Esophagus muscularis mucosa (tissue), 4 donors: ENCODE measurements around the gene SPECC1. TPM values are rescaled to one million over a fixed set of nuclear protein-coding genes. Genes with fewer than 3 reads are reported as not detected.
A peak's percentile ranks its signal among the peaks of the same experiment; 100 is the strongest.
"Not testable (repeated sequence)": the region's sequence is repeated elsewhere in the genome, so short reads cannot be mapped to it uniquely, and the experiment has no call there.

ENCODE experiments used
- DNase-seq: peaks from one replicate; pipeline ENCODE4 v3.0.0-alpha.2; 2017; ENCODE audit errors: extremely low spot score
- H3K27ac ChIP-seq, 4 donors: fragments of 200-600 bp; sonication (generic); replicated peaks in 1 of 4; 1 replicate in 3 of 4; 2 replicates in 1 of 4; pipeline ENCODE4 v1.5.1; 2016 to 2019; ENCODE audit warnings: mild to moderate bottlenecking in 1 of 4
- H3K27me3 ChIP-seq, 4 donors: fragments of 200-600 bp; sonication (generic); one replicate each; pipeline versions ENCODE4 v1.5.1 to v1.6.0; 2016 to 2019
- H3K36me3 ChIP-seq, 4 donors: fragments of 200-600 bp; sonication (generic); one replicate each; pipeline ENCODE4 v1.5.1; 2016 to 2019
- H3K4me1 ChIP-seq, 4 donors: fragments of 200-600 bp; sonication (generic); one replicate each; pipeline ENCODE4 v1.5.1; 2016 to 2019
- H3K4me3 ChIP-seq, 4 donors: fragments of 200-600 bp; sonication (generic); 1 replicate in 2 of 4; 2 replicates in 2 of 4; pipeline ENCODE4 v1.5.1; 2016 to 2019; ENCODE audit warnings: mild to moderate bottlenecking in 4 of 4, moderate library complexity in 1 of 4
- H3K9me3 ChIP-seq, 4 donors: fragments of 200-600 bp; sonication (generic); 1 replicate in 3 of 4; 2 replicates in 1 of 4; pipeline ENCODE4 v1.5.1; 2016 to 2019
- CTCF ChIP-seq, 3 experiments: fragments of 200-600 bp in 2 of 3; fragments of 450-650 bp in 1 of 3; sonication (generic) in 2 of 3; IDR thresholded peaks; one replicate each; pipeline ENCODE4 v1.5.1; 2017 to 2019; ENCODE audit warnings: antibody characterized with exemption in 3 of 3, mild to moderate bottlenecking in 2 of 3, moderate library complexity in 1 of 3
- EP300 ChIP-seq: sonication (generic); formaldehyde crosslinking; IDR thresholded peaks from one replicate; pipeline ENCODE4 v1.6.1; 2017; ENCODE audit warnings: antibody characterized with exemption
- POLR2A ChIP-seq: fragments of 450-650 bp; IDR thresholded peaks from one replicate; pipeline ENCODE4 v1.6.1; 2017; ENCODE audit warnings: antibody characterized with exemption, moderate library complexity, mild to moderate bottlenecking, low read depth
- POLR2AphosphoS5 ChIP-seq, 2 donors: sonication (generic); formaldehyde crosslinking; IDR thresholded peaks; one replicate each; pipeline ENCODE4 v1.6.1; 2017; ENCODE audit warnings: antibody characterized with exemption in 2 of 2
- WGBS: methylation state at CpG from one replicate; pipeline ENCODE4 v1.1.5; 2018; 5-methylcytosine and 5-hydroxymethylcytosine counted together
- intact Hi-C: fragments of 100-400 bp; cut with DNase I; formaldehyde crosslinking; loops from one replicate; pipeline ENCODE4 v1.15.1; 2023
- total RNA-seq, 4 donors: library from RNA; depleted of rRNA; stranded (reverse); fragments of >200 nt; gene quantifications; one replicate each; pipeline versions ENCODE4 v1.1.0 to v1.2.1, GENCODE V29; 2016

SPECC1 gene, protein sequence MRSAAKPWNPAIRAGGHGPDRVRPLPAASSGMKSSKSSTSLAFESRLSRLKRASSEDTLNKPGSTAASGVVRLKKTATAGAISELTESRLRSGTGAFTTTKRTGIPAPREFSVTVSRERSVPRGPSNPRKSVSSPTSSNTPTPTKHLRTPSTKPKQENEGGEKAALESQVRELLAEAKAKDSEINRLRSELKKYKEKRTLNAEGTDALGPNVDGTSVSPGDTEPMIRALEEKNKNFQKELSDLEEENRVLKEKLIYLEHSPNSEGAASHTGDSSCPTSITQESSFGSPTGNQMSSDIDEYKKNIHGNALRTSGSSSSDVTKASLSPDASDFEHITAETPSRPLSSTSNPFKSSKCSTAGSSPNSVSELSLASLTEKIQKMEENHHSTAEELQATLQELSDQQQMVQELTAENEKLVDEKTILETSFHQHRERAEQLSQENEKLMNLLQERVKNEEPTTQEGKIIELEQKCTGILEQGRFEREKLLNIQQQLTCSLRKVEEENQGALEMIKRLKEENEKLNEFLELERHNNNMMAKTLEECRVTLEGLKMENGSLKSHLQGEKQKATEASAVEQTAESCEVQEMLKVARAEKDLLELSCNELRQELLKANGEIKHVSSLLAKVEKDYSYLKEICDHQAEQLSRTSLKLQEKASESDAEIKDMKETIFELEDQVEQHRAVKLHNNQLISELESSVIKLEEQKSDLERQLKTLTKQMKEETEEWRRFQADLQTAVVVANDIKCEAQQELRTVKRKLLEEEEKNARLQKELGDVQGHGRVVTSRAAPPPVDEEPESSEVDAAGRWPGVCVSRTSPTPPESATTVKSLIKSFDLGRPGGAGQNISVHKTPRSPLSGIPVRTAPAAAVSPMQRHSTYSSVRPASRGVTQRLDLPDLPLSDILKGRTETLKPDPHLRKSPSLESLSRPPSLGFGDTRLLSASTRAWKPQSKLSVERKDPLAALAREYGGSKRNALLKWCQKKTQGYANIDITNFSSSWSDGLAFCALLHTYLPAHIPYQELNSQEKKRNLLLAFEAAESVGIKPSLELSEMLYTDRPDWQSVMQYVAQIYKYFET
- 10 to 100 TPM; 16.7 to 28.8 (median 24.7) TPM for total RNA-seq

DNA sequence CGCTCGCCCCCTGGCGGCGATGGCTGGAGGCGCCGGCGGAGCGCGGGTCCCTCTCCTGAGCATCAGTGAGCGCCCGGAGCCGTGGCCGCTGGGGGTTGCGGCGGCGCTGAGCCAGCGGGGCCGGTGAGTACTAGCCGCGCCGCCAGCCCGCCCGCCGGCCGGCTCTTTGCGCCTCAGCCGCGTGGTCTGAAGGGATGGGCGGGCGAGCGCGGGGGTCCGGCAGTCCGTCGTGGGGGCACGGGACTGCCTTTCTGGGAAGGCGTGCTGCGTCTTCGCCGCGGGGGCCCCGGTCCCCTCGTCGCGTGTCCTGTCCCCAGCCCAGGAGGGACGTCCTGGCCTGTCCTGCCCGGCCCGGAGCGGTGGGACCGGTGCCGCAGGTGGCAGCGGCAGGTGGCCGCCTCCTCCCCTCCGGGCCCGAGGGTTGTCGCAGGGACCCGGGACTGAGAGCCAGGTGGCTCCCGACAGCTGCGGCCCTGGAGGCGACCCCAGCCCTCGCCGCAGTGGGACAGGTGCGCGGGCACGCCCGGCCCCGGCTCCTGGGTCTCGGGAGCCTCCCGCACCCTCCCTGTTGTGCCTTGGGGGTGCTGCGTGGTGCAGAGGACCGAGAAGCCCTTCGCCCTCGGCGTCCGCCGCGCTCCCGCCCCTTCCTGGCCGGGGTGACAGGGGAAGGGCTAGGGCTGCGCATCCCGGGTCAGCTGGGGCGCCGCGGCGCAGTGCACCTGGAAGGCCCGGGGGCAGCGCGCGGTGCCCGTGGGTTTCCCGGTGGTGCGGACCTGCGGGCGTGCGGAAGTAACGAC lies at the start of gene SPECC1:
Gene SPECC1, plus strand, starts transcription at position 58 of the 797 bp plus-strand sequence. CDS start 87,293 bp downstream, outside the sequence.
- DNase-seq = no peak
- intact Hi-C loops = loop anchor here (5.0 kb wide), 1 partner anchor 103 kb away; no protein-coding TSS in a partner anchor
- peaks cover 3 to 23% (median 22%) of the 10 kb centered on the region in 4 donors for H3K4me1 ChIP-seq
- 0% methylated on average over 18 of the region's 96 CpGs for WGBS
- H3K9me3 ChIP-seq = no peaks in the 10 kb centered on the region
- H3K27me3 ChIP-seq = peaks cover 0 to 6% (median 0%) of the 10 kb centered on the region in 4 donors
- TF ChIP-seq EP300 (no peak), POLR2AphosphoS5 (IDR thresholded peaks at IDR 0.05) (no peak), CTCF (IDR thresholded peaks at IDR 0.05) (peak; percentile 93 to 99 (median 99)), POLR2A (no peak)
- peak within 1 kb of the TSS; percentile 76 to 82 (median 78) for H3K4me3 ChIP-seq
- no peaks in the 10 kb centered on the region for H3K36me3 ChIP-seq
- H3K27ac ChIP-seq = peak within 1 kb of the TSS; percentile 78 to 84 (median 81)

GRCh38 chr17:19962954-19963353 lies 46.2 kb upstream of the SPECC1 start:
- H3K4me1 ChIP-seq, H3K27me3 ChIP-seq, H3K4me3 ChIP-seq, H3K27ac ChIP-seq, H3K9me3 ChIP-seq, intact Hi-C loops, DNase-seq: not testable (repeated sequence)
- H3K36me3 ChIP-seq = peaks cover 12 to 75% (median 41%) of the 10 kb centered on the region in 4 donors
- WGBS = 70% methylated on average over 2 of the region's 2 CpGs

- no peak for DNase-seq
- H3K36me3 ChIP-seq = peaks cover 3 to 43% (median 13%) of the 10 kb centered on the region in 4 donors
- WGBS = 48% methylated on average over 2 of the region's 2 CpGs
- no peaks in the 10 kb centered on the region for H3K9me3 ChIP-seq
- H3K4me1 ChIP-seq = peaks cover 14 to 27% (median 24%) of the 10 kb centered on the region in 4 donors
- no peak for TF ChIP-seq CTCF (IDR thresholded peaks at IDR 0.05)
- TF ChIP-seq EP300 = no peak
- no peak for TF ChIP-seq POLR2A
- no peak for TF ChIP-seq POLR2AphosphoS5 (IDR thresholded peaks at IDR 0.05)
- no peaks in the 10 kb centered on the region for H3K27me3 ChIP-seq
- no peak overlapping the region for H3K4me3 ChIP-seq
- intact Hi-C loops = no loop called here
- no peak overlapping the region for H3K27ac ChIP-seq
Observed at GRCh38 chr17:19973156-19973555, 36.0 kb upstream of the SPECC1 start.

DNA sequence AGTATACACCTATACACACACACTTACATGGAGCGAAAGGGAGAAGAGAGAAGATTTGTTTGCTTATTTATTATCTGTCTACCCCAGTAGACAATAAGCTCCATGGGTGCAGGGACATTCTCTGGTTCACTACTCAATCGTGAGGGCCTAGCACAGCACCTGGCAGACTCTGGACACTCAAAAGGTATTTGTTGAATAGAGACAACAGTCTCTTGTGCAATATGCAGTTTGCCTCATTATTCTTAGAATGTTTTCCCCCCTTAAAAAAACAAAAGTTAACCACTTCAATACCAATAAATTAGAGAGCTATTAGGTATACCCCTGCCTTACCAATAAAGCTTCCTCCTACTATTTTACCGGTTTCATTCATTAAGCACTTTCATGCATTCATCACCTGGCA lies 33.6 kb upstream of the SPECC1 start:
- TF ChIP-seq POLR2AphosphoS5 (IDR thresholded peaks at IDR 0.05) (no peak), EP300 (no peak), POLR2A (no peak), CTCF (IDR thresholded peaks at IDR 0.05) (no peak)
- H3K36me3 ChIP-seq = peaks cover 0 to 20% (median 6%) of the 10 kb centered on the region in 4 donors
- H3K27ac ChIP-seq = no peak overlapping the region
- WGBS = 82% methylated on average over 3 of the region's 3 CpGs
- no peaks in the 10 kb centered on the region for H3K27me3 ChIP-seq
- peaks cover 21 to 46% (median 36%) of the 10 kb centered on the region in 4 donors for H3K4me1 ChIP-seq
- DNase-seq = no peak
- intact Hi-C loops = no loop called here
- no peak overlapping the region for H3K4me3 ChIP-seq
- H3K9me3 ChIP-seq = no peaks in the 10 kb centered on the region
